Stimulated activated naive CD8-positive, alpha-beta T cell treated with anti-CD3 and anti-CD28 coated beads, Interleukin-15, Interleukin-2, amounts not matched to agents 100 U/mL and 50 U/mL, for 24 hours (primary cell): Measurements from ENCODE around the gene EP400.

Experiments used
- ATAC-seq: fragments of 150-1000 bp; cut with Tn5 transposase; one replicate; pipeline ENCODE4 v1.10.0; 2021
- DNase-seq: peaks from one replicate; pipeline ENCODE4 v3.0.0; 2021

Gene EP400

DNA sequence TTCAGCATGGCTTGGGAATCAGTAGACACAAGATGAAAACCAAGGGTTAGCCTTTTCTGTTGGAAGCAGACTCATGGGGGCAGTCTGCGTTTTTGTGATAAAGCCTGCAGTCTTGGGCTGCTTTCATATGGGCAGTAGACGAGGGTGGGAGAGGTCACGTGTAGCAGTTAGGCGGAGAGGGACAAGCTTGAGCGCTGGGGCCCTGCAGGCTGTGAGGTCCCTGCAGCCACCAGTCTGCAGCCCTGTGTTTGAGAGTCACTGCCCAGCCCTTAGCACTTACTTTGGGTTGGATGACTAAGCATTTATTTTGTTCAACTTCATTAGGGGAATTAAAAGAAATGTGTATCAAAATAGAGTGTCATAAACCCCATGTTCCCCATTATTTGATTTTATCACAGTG, 37.2 kb downstream of the EP400 start:
- ATAC-seq (no peak), DNase-seq (no peak)

DNA sequence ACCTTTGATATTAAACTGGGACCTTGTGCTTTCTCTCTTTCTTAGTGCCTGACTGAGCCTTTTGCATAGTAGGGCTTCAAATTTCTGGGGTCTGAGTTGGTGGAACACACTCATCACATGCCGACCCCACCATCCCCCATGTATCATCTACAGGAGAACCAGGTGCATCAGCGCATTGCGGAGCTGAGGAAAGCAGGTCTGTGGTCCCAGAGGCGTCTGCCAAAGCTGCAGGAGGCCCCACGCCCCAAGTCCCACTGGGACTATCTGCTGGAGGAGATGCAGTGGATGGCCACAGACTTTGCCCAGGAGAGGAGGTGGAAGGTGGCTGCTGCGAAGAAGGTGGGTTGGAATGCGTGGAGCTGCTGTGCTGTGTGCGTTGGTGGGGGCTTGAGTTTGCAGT, 37.8 kb downstream of the EP400 start:
- DNase-seq (no peak), ATAC-seq (no peak)

DNA sequence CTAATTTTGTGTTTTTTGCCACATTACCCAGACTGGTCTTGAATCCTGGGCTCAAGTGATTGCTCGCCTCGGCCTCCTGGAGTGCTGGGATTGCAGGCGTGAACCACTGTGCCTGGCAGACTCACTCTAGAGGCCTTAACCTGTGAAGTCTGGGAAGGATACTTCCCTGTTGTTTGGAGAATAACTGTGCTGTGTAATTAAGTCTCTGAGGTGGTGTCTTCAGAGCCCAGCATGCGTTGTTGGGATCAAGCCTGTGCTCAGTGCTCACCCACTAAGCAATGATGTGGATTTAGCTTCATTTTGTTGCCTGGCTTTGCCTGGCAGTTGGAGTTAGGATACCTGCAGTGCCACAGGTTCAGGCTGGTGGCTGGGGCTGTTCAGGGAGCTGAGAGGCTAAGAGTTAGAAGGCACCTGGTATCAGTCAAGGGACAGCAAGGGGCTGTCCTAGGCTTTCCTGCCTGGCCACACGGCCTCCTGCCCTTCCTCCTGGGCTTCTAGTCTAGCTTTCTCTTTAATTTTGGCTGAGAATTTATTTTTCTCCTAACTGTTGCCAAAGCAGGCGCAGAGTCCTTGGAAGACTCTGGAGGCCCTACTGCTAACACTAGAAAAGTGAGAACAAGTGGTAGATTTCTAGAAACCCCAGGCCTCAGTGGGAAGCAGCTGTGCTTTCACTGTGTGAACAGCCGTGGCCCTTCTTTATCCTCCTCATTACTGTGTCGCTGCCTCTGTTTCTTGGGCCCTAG, 38.5 kb downstream of the EP400 start:
- ATAC-seq = no peak
- no peak for DNase-seq

DNA sequence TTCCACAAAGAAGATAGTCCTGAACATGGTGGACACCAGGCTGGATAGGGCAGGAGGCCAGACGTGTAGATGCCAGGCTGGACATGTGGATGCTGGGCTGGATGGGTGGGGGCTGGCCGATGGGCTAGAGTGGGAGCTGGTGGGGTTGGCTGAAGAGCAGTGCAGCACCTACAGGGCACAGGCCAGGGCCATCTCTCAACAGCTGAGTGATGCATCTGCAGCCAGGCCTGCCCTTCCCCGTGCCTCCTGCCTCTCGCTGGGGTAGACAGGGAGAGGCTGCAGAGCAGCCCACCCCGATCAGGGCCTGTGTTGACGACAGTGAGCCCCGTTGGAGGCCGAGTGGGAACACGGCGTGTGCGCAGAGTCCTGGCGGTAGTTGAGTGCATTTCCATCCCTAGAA, 39.3 kb downstream of the EP400 start:
- DNase-seq (no peak), ATAC-seq (no peak)

DNA sequence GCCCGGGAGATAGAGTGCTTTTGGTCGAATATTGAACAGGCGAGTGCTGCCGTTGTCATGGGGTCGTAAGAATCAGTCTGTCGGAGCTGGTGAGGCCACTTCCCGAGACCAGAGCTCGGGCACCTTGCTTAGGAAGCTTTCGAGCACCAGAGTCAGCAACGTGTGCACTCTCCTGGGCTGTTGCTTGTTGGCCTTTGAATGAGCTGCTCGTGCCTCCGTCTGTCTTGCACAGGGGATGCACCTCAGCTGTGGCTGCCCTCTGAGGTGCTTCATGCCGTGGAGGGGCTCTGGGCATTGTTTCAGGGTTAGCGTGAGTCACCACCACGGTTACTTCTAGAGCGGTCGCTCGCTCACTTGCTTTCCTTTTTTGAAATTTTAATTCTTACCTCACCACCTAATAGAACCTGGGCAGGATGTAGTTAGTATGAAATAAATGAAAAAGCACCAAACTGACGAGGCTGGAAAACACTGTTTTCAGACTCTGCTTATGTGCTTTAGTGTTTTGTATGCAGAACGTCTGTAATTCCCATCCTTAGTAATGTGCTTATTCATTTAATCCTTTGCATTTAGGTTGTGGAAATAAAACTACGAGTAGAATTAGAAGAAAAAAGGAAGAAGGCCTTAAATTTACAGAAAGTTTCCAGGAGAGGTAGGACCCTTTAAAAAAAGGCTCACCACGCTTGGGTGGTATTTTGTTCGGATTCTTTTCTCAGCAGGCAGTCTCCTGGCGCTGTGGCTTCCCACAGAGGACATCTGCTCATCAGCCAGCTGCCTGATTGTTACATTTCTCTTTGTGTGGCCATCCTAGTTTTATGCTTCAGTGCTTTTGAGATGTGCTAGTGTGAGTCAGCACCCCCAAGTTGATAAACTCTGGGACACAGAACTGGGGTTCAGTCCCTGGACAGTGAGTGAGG, 40.6 kb downstream of the EP400 start:
- ATAC-seq = no peak
- no peak for DNase-seq

DNA sequence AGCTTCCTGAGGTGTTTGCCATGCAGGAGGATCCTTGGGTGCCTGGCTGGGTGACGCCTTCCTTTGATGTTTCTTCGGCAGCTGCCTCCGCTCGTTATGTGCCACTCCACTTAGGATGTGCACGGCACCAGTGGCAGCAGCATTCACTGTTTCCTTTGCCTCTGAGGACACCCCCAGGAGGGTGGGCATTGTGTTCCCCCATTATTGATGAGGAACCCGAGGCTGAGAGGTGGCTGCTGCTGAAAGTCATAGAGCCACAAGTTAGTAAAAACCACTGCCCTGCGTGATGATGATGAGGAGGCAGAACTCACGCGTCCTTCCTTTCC, 41.2 kb downstream of the EP400 start:
- no peak for DNase-seq
- no peak for ATAC-seq

DNA sequence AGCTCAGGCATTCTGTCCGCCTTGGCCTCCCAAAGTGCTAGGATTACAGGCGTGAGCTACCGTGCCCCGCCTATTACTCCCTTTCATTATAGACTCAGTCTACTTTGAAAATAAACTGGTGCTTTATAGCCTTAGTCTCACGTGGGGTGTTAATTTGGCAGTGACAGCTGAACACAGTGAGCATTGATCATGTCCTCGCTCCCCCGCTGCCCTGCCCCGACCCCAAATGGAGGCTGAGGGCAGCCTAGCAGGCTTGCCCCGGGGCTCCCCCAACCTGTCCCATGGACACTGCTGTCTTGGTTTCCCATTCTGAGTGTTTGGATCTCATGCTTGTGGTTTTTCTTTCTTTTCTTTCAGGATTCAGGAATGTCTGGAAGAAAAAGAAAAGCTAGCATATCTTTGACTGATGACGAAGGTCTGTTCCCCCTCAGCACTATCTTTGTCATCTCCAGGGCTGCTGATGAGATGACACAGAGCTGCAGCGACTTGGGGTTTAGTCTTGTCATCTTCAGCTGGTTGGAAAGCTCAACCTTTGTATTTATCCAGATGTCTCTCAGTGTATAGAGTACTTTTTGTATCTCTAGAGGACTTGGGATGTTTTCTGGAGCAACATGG, 42.2 kb downstream of the EP400 start:
- DNase-seq = no peak

DNA sequence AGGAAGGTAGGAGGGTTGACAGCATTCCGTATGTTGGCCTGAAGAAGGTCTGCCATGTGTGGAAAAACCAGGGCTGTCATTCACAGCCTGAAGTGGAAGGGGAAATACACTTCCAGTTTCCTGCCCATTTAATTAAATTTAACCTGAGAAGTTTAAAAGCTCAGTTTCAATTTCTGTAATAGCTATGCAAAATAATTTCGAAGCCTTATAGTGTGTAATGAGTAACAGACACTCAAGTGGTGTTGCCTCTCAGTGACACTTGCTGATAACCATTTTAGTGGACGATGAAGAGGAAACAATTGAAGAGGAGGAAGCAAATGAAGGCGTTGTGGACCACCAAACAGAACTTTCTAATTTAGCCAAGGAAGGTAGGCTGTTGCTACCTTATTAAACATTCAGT, 44.8 kb downstream of the EP400 start:
- ATAC-seq (no peak), DNase-seq (no peak)

More for the DNA sequence above, 42.2 kb downstream of the EP400 start:
- no peak for ATAC-seq

DNA sequence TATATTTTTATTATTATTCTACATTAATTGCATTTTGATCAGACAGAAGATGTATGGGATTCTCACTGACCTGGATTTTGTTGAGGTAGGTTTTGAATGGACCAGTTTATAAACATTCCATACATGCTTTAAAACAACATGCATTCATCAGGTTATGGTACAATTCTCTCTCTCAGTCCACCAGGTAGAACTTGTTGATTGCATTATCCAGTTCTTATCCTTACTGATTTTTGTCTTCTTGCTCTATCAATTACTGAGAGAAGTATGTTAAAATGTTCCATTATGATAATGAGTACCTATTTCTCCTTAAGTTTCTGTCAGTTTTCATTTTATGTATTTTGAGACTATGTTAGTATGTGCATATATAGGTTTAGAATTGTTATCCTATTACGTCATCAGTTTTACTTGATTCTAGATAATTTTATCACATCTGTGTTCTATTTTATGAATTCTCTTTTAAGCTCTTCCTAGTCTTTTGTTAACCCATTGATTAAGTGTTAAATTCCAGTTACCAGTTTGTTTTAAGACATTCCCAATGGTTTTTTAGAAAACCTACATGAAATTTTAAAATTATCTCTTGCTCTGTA, 50.6 kb downstream of the EP400 start:
- no peak for DNase-seq
- ATAC-seq = no peak

DNA sequence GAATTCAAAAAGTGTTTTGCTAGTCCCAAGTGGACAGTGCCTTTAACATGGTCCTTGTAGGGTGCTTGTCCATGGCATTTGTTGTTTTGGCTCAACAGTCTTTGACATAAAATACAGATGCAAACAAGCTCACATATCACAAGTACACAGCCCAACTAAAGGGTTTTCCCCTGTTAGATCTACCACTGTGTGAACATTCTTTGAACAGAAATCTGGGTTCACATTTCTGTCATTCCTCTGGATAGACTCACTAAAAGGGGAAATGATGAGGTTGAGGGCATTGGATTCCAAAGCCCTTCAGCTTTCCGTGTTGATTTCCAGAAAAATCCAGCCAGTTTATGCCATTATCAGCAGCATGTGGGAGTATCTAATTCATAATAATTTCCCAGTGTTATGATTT, 54.1 kb downstream of the EP400 start:
- DNase-seq = no peak

DNA sequence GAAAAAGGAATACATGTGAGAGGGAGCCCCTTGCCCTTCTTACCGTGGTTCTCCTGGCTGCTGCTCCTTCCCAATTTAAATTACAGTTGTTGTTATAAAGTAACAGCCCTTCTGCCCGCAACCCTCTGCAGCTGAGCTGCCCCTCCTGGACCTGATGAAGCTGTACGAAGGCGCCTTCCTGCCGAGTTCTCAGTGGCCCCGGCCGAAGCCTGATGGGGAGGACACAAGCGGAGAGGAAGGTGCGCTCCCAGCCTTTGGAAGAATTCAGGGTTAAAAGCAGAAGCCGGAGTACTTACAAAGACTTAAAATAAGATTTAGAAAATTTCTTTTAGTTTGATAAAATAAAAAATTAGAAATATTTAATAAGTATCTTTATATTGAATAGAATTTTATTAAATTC, 55.2 kb downstream of the EP400 start:
- DNase-seq (no peak), ATAC-seq (no peak)

More for the DNA sequence above, 54.1 kb downstream of the EP400 start:
- no peak for ATAC-seq

DNA sequence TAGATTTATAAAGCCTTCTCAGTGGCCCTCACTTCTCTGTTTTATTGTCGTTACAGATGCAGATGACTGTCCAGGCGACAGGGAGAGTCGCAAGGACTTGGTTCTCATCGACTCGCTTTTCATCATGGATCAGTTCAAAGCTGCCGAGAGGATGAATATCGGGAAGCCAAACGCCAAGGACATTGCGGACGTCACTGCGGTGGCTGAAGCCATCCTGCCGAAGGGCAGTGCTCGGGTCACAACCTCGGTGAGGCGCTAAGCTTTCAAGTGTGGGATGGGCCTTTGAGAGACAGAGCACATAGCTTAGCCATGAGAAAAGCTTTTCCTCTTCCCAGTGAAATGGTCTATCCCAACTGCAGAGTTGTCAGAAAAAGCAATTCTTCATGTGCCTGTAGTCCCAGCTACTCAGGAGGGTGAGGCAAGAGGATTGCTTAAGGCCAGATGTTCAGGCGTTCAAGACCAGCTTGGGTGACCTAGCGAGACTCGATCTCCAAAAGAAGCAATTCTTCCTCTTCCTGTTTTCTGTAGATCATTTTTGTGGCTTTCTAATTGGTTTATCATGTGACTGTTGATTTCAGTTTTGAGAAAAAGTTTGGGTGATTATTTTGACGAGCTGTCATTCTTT, 56.4 kb downstream of the EP400 start:
- ATAC-seq = no peak
- no peak for DNase-seq

DNA sequence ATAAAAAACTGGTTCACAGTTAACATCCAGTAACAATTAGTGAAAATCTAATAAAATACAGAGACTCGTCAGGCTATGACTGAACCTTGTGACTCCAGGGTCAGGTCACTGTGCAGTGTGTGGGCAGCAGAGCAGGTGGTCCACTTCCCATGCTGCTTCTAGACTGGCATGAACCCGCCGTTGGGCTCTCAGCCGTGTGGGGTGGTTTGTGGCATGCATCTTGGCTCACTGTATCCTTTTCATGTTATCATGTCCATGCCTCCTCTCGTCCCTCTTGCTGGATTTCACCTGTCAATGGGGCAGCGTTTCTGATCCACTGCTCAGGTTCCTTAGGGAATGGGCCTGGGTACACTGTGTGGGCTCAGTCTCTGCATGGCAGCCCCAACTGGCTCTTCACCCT, 57.3 kb downstream of the EP400 start:
- no peak for DNase-seq
- no peak for ATAC-seq

DNA sequence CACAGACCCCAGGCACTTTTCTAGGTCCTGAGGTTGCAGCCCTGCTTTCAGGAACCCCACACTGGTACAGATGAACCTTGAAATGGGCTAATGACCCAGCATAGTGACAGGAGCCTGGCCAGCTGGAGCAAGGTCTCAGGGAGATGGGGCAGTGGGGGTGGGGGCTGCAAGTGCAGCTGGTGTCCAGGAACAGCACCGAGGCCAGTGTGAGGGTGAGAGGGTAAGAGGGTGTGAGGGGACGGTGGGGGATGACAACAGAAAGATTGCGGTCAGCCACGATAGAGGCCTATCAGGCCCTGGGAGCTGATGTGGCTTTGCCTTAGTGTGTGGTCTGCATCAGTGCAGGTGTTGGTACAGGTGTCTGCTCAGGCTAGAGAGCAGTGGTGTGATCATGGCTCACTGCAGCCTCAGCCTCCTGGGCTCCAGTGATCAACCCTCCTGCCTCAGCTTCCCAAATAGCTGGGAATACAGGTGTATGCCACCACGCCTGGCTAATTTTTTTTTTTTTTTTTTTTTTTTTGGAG, 59.7 kb downstream of the EP400 start:
- DNase-seq = no peak
- no peak for ATAC-seq

DNA sequence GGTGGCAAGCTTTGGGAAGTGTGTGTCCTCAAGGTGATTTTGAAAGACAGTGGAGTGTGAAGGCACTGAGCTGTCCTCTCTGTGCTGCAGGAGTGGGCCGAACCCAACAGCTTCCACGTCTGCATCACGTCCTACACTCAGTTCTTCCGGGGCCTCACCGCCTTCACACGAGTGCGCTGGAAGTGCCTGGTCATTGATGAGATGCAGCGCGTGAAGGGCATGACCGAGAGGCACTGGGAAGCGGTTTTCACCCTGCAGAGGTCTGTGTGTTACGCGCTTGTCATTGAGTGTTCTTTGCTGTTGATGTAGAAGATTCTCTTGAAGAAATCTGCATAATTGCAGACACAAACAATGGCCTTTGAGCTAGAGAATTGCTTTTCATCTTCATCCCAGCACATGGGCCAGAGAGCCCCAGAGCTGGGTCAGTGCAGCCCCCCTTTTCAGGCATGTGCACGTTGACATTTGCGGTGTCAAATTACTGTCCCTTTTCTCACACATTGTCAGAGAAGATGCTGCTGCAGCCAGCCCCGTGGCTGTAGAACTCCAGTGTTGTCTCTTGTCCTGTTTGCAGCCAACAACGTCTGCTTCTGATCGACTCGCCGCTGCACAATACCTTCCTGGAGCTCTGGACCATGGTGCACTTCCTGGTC, 63.3 kb downstream of the EP400 start:
- no peak for ATAC-seq
- no peak for DNase-seq

DNA sequence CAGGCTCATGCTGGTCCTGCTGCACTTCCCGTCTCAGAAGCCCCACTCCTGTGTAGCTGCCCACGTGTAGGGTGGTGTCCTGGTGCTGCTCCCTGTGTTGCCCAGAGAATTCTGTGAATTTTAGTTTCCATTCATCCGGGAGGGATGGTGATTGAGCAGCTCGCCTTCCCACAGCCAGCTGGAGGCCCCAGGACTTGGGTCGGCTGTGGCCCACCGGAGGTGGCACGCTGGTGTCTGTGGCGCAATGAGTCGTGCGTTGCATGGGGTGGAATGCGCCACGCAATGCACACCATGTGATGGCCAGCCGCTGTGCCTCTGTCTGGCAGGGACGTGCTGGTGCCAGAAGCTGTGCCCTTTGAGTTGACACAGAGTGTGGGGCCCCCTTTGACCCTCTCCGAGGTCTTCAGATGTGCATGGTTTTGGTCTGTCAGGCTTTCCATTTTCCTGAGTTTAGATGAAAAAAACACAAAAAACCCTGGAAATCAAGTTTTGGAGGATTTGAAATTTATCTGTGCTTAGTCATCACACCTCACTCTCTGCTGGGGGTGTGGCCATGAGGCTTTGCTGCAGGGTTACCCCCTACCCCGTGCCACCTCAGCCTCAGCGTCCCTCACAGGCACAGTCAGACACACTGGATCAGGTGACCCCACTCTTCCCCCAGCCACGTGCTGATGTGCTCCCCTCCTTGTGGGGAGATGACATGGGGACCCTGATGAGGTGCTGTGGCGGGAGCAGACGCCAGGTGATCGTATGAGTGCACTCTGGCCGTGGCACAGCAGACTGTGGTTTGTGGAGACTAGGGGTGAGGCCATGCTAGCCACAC, 64.6 kb downstream of the EP400 start:
- ATAC-seq (no peak), DNase-seq (no peak)

DNA sequence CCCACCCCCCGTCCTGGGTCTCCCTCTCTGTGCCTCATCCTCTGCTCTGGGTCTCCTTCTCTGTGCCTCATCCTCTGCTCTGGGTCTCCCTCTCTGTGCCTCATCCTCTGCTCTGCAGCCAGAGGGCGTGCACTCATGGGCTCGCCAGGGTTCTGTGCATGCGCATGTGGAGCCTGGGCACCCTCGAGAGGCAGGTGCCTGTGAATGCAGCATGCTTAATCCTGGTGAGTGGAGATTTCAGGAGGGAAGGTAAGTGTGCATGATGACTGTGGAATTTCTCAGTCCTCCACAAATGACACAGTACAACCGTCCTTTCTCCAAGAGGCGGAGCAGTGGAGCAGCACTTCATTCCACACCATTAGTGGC, 65.2 kb downstream of the EP400 start:
- no peak for DNase-seq
- no peak for ATAC-seq

DNA sequence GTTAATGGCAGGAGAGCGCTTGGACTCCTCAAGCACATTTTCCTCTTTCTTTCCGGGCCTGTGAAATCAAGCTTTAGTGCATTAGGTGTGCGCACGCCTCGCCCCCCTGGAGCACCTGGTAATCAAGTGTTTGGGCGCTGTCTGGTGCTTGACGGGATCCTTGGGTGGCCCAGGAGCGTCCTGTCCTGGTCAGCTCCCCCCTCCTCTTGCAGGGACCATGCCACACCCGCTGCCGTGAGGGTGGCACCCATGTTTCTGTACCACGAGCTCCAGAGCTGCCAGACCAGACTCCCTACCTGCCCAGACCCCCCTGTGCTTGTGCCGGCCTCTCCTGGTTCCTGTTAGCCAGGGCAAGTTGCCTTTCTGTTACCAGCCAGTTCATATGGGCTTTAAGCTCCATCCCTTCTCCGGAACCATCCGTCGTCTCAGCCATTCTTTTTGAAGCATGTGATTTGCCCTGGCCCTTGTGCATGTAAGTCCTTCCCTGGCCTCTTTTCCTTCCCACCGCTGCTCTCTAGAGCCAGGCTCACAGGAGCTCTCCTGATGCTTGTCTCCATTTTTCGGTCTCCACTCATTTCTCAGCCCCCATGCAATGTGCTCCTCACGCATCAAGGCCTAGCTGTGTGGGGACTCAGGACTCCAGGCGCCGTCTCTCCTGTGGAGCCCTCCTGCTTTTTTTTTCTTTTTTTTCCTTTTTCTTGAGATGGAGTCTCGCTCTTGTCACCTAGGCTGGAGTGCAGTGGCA, 66.1 kb downstream of the EP400 start:
- DNase-seq (no peak), ATAC-seq (no peak)

DNA sequence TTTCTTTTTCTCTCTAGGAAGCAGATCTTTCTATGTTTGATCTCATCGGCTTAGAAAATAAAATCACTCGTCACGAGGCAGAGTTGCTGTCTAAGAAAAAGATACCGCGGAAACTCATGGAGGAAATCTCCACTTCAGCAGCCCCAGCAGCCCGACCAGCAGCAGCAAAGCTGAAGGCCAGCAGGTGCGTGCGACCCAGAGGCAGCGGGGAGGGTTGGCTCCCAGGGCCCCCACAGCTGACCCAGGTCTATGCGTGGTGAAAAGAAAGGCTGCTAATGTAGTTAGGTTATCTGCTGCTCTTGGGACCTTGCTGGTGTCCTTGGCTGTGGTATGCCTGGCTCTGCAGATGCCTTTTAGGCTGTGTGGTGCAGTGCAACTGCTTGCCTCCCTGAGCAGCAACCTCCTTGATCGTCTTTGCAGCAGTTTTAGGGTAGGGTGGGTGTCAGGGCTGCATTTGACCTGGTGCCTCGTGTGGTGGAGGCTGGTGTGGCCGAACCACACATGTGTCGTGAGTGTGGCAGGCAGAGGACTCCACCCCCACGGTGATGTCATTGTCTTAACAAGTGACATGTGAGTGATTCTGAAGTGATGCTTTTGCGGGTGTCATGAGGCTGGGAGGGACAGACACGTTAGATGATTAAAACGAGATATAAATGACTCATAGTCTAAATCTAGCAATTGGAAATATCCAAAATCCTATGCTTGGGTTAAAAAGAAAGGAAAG, 68.6 kb downstream of the EP400 start:
- DNase-seq = no peak
- no peak for ATAC-seq
